Upper lobe of left lung (tissue), 4 donors: Measurements from ENCODE around the gene IPO9.

Experiments
- CTCF ChIP-seq, 6 experiments: fragments of 450-650 bp in 4 of 6; fragments of 200-600 bp in 2 of 6; sonication (generic) in 2 of 6; IDR thresholded peaks; one replicate each; pipeline ENCODE4 v1.5.1; 2016 to 2019; ENCODE audit warnings: antibody characterized with exemption in 6 of 6
- EP300 ChIP-seq, 4 donors: sonication (generic); formaldehyde crosslinking; IDR thresholded peaks; one replicate each; pipeline ENCODE4 v1.5.1; 2017; ENCODE audit warnings: antibody characterized with exemption in 4 of 4, control low read depth in 2 of 4

- TF ChIP-seq EP300 (IDR thresholded peaks at IDR 0.05) (no peak), CTCF (IDR thresholded peaks at IDR 0.05) (peak; percentile 89 to 97 (median 93))
These were observed at the start of gene IPO9 for GRCh38 chr1:201828820-201829774.
